Spleen (tissue), 13 donors: Measurements from ENCODE around the gene FOXK2. TPM values are rescaled to one million over a fixed set of nuclear protein-coding genes. Genes with fewer than 3 reads are reported as not detected.

ENCODE experiments used
- DNase-seq: peaks from one replicate; pipeline ENCODE4 v3.0.0-alpha.2; 2020
- H3K27ac ChIP-seq, 8 donors: fragments of 200-600 bp; sonication (generic) in 7 of 8; 1 replicate in 4 of 8; 2 replicates in 4 of 8; pipeline versions ENCODE4 v1.5.0 to v1.8.0; 2016 to 2021; ENCODE audit warnings: inconsistent platforms in 4 of 8, mild to moderate bottlenecking in 4 of 8, moderate library complexity in 1 of 8
- H3K27me3 ChIP-seq, 7 donors: fragments of 200-600 bp; sonication (generic) in 6 of 7; replicated peaks in 1 of 7; 1 replicate in 4 of 7; 2 replicates in 3 of 7; pipeline versions ENCODE4 v1.5.0 to v1.8.0; 2016 to 2021; ENCODE audit warnings: inconsistent platforms in 3 of 7, mild to moderate bottlenecking in 1 of 7
- H3K36me3 ChIP-seq, 6 donors: fragments of 200-600 bp; sonication (generic) in 5 of 6; 1 replicate in 4 of 6; 2 replicates in 2 of 6; pipeline versions ENCODE4 v1.5.0 to v1.8.0; 2016 to 2021; ENCODE audit warnings: inconsistent platforms in 2 of 6
- H3K4me1 ChIP-seq, 6 donors: fragments of 200-600 bp; sonication (generic) in 5 of 6; 1 replicate in 3 of 6; 2 replicates in 3 of 6; pipeline versions ENCODE4 v1.5.0 to v1.8.0; 2016 to 2021; ENCODE audit warnings: inconsistent platforms in 3 of 6
- H3K4me3 ChIP-seq, 8 donors: fragments of 200-600 bp; sonication (generic) in 7 of 8; 1 replicate in 4 of 8; 2 replicates in 4 of 8; pipeline versions ENCODE4 v1.5.0 to v1.8.0; 2016 to 2021; ENCODE audit warnings: inconsistent platforms in 4 of 8, mild to moderate bottlenecking in 4 of 8, moderate library complexity in 2 of 8
- H3K9me3 ChIP-seq, 8 donors: fragments of 200-600 bp; sonication (generic) in 7 of 8; 1 replicate in 4 of 8; 2 replicates in 4 of 8; pipeline versions ENCODE4 v1.5.0 to v1.8.0; 2016 to 2021; ENCODE audit warnings: inconsistent platforms in 4 of 8
- POLR2A ChIP-seq, 3 donors: fragments of 450-650 bp; IDR thresholded peaks; one replicate each; pipeline ENCODE4 v1.5.1; 2017; ENCODE audit warnings: antibody characterized with exemption in 3 of 3, mild to moderate bottlenecking in 1 of 3
- POLR2AphosphoS5 ChIP-seq, 3 donors: sonication (generic); formaldehyde crosslinking; IDR thresholded peaks; one replicate each; pipeline ENCODE4 v1.5.1; 2017; ENCODE audit warnings: antibody characterized with exemption in 3 of 3
- WGBS, 5 donors: extraction: QIAGEN DNeasy Blood & Tissue Kit in 3 of 5; methylation state at CpG; one replicate each; pipeline versions ENCODE4 v1.1.5 to v1.1.7; 2013 to 2018; 5-methylcytosine and 5-hydroxymethylcytosine counted together
- intact Hi-C: fragments of 100-400 bp; cut with DNase I; formaldehyde crosslinking; loops from one replicate; pipeline ENCODE4 v1.15.0; 2023; ENCODE audit warnings: low total_unique reads
- long read RNA-seq, 2 donors: transcript quantifications; one replicate each; lab custom pipeline, GENCODE V29; 2026
- polyA plus RNA-seq, 3 donors: library from polyadenylated mRNA; stranded (reverse); fragments of 200-250 nt; gene quantifications; one replicate each; pipeline ENCODE4 v1.2.1, GENCODE V29; 2013
- total RNA-seq, 7 donors: library from RNA; depleted of rRNA in 3 of 7; stranded (reverse); fragments of >200 nt in 3 of 7; fragmentation: NEBNext Ultra II Directional in 4 of 7; extraction: Animal tissue kit (Norgen Biotek cat#: 25700) in 4 of 7; gene quantifications; one replicate each; pipeline versions ENCODE4 v1.1.0 to v1.2.1, GENCODE V29; 2016 to 2021
- TF ChIP-seq, protein P1 (sequence below), 11 experiments: fragments of 200-600 bp in 7 of 11; fragments of 450-650 bp in 4 of 11; sonication (generic) in 4 of 11; IDR thresholded peaks in 8 of 11; conservative IDR thresholded peaks in 3 of 11; 1 replicate in 7 of 11; 2 replicates in 4 of 11; pipeline versions ENCODE4 v1.4.0 to v1.8.0; 2016 to 2021; ENCODE audit warnings: antibody characterized with exemption in 11 of 11, inconsistent platforms in 4 of 11, mild to moderate bottlenecking in 1 of 11
- donor health status: healthy with polysubstance abuse.
- donor health status: DM: no; HTN: no; CAD: no; lungs with moderate emphysema.
- donor health status: DM: no; HTN: no; CAD: no.
- donor health status: Bipolar disorder and iron deficiency.
- donor health status: healthy.
- donor health status: DM: no; HTN: no; CAD: no.
- donor health status: DM: yes; HTN: yes; CAD: no.

The FOXK2 gene
- total RNA-seq, result 10 to 100 TPM; 39.9 to 55.1 (median 45.6) TPM
- 10 to 100 TPM; 10.4 to 16.7 (median 12.4) TPM for polyA plus RNA-seq
- long read RNA-seq, donor 1, full-length matches to known transcripts, result 6 of 32 reads
- long read RNA-seq, donor 1, partial matches to known transcripts, result 26 of 32 reads
- long read RNA-seq, donor 1, other reads (novel, unspliced or antisense), result 0 of 32 reads
- long read RNA-seq, donor 2, full-length matches to known transcripts, result 8 of 13 reads
- long read RNA-seq, donor 2, partial matches to known transcripts, result 5 of 13 reads
- long read RNA-seq, donor 2, other reads (novel, unspliced or antisense), result 0 of 13 reads

DNA sequence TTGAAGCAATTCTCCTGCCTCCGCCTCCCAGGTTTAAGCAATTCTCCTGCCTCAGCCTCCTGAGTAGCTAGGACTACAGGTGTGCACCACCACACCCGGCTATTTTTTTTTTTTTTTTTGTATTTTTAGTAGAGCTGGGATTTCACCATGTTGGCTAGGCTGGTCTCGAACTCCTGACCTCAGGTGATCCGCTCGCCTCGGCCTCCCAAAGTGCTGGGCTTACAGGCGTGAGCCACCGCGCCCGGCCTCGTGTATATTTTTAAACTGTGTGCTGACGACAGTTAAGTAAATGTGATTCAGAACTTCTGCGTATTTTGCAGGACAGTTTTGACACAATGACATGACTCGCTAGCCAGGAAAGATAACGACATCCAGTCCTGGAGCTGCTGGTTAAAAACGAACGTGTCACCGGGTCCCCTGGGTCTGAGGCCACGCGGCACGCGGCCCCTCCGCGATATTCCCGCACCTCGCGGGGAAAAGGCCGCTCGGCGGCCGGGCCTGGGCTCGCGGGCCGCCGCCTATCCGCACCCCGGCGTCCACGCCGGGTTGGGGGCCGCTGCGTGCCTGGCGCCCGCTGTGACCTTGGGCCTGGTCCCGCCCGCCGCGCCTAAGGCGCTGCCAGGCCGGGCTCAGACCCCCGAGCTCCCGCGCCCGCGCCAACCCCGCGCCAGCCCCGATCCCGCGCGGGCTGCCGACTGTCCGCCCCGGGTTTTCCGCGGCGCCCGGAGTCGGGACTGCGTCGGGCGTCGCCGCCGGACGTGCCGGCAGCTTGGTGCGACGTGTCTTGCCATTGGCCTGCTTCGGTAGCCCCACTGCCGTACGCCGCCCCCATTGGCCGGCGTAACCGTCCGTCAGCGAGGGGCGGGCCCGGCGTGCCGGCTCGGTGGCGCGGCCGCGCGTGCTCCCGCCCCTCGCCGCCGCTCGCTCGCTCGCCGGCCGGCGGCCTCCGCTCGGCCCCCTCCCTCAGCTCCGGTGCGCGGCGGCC is at the start of gene FOXK2:
Gene FOXK2, plus strand, starts transcription at position 907 of the 985 bp plus-strand sequence. CDS start 157 bp downstream, outside the sequence.
- whole genome bisulfite sequencing, 5 donors, result 2 to 19% (median 3%) methylated on average over 13 to 114 of the region's 114 CpGs
- H3K27me3 ChIP-seq, result no peaks in the 10 kb centered on the region
- DNase-seq, result peak; percentile 97
- H3K4me1 ChIP-seq, result peaks cover 25 to 52% (median 39%) of the 10 kb centered on the region in 6 donors
- no peaks in the 10 kb centered on the region for H3K9me3 ChIP-seq
- peak within 1 kb of the TSS; percentile 90 to 98 (median 96) for H3K27ac ChIP-seq
- H3K36me3 ChIP-seq, result no peaks in the 10 kb centered on the region
- peak within 1 kb of the TSS; percentile 62 to 96 (median 78) for H3K4me3 ChIP-seq
- intact Hi-C loops, result no loop called here
- TF ChIP-seq POLR2AphosphoS5 (IDR thresholded peaks at IDR 0.05) (peak; percentile 63 to 86 (median 81)), POLR2A (IDR thresholded peaks at IDR 0.05) (peak in 1 of 3 donors; percentile 60)
- TF ChIP-seq, protein P1, sequence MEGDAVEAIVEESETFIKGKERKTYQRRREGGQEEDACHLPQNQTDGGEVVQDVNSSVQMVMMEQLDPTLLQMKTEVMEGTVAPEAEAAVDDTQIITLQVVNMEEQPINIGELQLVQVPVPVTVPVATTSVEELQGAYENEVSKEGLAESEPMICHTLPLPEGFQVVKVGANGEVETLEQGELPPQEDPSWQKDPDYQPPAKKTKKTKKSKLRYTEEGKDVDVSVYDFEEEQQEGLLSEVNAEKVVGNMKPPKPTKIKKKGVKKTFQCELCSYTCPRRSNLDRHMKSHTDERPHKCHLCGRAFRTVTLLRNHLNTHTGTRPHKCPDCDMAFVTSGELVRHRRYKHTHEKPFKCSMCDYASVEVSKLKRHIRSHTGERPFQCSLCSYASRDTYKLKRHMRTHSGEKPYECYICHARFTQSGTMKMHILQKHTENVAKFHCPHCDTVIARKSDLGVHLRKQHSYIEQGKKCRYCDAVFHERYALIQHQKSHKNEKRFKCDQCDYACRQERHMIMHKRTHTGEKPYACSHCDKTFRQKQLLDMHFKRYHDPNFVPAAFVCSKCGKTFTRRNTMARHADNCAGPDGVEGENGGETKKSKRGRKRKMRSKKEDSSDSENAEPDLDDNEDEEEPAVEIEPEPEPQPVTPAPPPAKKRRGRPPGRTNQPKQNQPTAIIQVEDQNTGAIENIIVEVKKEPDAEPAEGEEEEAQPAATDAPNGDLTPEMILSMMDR (IDR thresholded peaks at IDR 0.05 in 8 of 11, conservative IDR thresholded peaks at IDR 0.05 in 3 of 11), result peak in 3 of 11 experiments; percentile 7 to 21 (median 20)

DNA sequence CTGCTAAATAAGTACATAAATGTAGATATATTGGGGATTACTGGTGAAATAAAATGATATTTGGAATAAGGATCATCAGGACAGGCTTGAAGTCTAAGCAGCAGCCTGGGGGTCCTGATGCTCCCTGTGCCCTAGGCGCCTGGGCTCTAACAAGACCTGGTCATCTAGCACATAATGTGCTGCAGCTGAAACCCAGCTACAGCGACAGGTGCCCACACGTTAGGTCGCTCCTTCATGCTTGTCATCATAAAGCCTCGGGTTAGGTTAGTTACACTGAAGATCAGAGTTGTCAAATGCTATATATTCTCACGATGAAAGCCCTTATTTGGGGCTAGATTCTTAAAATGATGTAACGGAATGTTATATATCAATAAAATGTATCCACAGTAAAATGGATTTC is 49.5 kb upstream of the FOXK2 start:
- Histone ChIP-seq H3K4me3 (no peak overlapping the region), H3K27ac (no peak overlapping the region), H3K27me3 (no peaks in the 10 kb centered on the region), H3K36me3 (peaks cover 7 to 99% (median 86%) of the 10 kb centered on the region in 6 donors), H3K9me3 (no peaks in the 10 kb centered on the region), H3K4me1 (peaks cover 0 to 1% (median 0%) of the 10 kb centered on the region in 6 donors)
- DNase-seq, result no peak
- 94 to 99% (median 98%) methylated on average over 7 of the region's 7 CpGs for WGBS, 5 donors
- TF ChIP-seq POLR2A (IDR thresholded peaks at IDR 0.05) (no peak), POLR2AphosphoS5 (IDR thresholded peaks at IDR 0.05) (no peak)
- TF ChIP-seq, protein P1 (IDR thresholded peaks at IDR 0.05 in 8 of 11, conservative IDR thresholded peaks at IDR 0.05 in 3 of 11), result no peak
- intact Hi-C loops, result no loop called here

DNA sequence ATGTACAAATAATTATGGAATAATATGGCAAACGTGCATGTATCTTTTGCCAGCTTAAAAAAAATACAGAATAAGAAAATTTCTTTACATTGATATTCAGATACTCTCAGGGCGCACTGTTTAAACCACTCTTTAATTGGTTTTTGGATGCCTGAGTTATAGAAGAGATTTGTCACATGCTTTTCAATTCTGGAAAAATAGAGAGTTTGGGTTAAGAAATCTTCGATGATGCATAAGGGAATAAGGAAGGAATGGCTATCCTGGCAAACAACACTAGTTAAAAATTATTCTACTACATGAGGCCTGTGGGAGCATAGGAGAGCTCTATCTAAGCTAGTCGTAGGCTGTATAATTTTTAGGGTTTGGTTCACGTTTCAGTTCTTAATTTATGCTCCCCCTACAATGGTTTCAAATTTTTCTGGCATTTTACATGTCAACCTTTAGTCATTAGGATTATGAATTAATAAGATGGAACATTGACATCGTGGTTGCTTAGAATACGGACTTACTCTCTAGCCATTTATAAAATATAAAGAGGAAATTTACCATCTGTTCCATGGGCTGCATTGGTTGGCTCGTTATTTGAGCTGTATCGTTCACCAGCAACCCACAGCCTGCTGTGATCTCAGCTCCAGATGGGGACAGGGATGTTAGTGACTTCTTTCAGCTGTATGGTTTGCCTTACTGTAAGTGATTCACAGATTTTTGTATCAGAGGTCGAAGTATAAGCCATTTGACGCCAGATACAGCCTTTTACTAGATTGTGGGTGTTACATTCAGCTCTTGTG is 45.1 kb upstream of the FOXK2 start:
- Histone ChIP-seq H3K27me3 (no peaks in the 10 kb centered on the region), H3K36me3 (peaks cover 4 to 99% (median 88%) of the 10 kb centered on the region in 6 donors), H3K27ac (no peak overlapping the region), H3K9me3 (no peaks in the 10 kb centered on the region), H3K4me1 (peaks cover 0 to 21% (median 0%) of the 10 kb centered on the region in 6 donors), H3K4me3 (no peak overlapping the region)
- WGBS, 5 donors, result 81 to 88% (median 85%) methylated on average over 11 of the region's 11 CpGs
- DNase-seq, result no peak
- intact Hi-C loops, result no loop called here
- TF ChIP-seq, protein P1 (IDR thresholded peaks at IDR 0.05 in 8 of 11, conservative IDR thresholded peaks at IDR 0.05 in 3 of 11), result no peak
- TF ChIP-seq POLR2A (IDR thresholded peaks at IDR 0.05), result no peak
- TF ChIP-seq POLR2AphosphoS5 (IDR thresholded peaks at IDR 0.05), result no peak
